GM18870 (cell line): Measurements from ENCODE around the gene TUT7.
A peak's percentile ranks its signal among the peaks of the same experiment; 100 is the strongest.
"Not testable (repeated sequence)": the region's sequence is repeated elsewhere in the genome, so short reads cannot be mapped to it uniquely, and the experiment has no call there.

Source experiments
- ATAC-seq: cut with Tn5 transposase; IDR thresholded peaks from one replicate; pipeline ENCODE4 v1.9.1; 2021; ENCODE audit warnings: moderate library complexity; ENCODE audit not compliant: unreplicated experiment

TUT7 gene

DNA sequence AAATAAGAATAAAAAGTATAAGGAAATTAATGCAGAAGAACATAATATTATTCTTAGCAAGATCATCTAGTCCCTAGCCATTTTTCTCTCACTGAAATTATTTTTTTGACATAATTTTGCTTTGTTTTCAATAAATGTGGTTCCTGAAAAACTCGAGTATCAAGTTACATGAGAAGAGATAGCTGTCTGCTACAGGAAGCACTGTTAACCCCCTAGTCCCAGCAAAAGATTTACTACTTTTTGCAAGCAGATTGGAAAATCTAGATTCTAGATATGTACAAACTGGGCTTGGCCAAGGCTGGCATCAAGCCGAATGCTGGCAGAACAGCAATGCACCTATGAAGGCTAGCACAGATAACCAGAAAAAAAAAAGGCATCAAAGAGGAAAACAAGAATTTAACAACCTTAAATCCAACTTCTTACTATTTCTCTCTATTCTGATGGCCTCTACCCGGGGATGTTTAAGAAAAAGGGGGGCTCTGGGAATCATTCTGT, 49.9 kb downstream of the TUT7 start:
- ATAC-seq: no peak

DNA sequence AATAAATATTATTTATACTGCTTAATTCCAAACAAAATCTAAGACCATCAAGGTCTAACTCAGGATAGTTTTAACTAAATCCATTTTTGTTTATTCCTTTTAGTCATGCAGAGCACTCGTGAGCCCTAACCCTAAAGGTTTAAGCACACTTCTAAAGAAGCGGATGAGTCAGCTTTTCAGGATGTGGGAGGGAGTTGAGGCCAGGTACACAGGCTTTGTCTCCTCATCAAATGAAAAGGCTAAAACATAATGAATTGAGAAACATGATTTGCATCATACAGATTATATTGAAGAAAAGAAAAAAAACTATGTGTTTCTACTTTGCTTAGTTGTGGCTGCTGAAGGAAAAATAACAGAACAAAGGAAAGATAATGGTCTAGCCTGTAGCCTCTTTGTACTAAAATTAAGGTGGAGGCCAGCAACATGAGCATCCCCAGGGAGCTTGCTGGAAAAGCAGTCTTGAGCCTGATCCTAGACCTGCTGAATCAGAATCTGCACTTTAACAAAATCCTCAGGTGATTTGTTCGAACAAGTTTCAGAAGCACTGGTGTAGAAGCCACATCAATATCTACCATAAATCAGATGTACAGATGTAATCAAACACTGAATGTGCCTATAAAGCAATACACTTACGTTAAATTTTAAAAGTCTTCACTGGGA, 50.8 kb downstream of the TUT7 start:
- ATAC-seq: no peak

DNA sequence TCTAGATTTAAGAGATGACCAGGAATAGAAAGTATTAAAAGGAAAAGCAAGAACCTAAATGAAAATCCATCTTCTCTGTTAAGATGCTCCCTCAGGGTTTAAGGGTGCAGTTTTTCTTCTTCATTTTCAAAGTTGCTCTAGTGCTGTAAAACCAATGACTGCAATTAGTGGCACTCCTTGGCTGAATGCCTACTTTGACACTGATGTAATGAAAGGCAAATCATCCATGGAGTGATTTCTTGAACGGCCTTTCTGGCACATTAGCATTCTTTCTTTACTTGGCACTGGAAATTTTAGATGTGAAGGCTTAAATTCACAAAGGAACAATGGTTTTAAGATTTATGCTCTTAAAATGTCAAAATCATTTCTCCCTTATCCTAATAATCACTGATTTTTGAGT, 52.5 kb downstream of the TUT7 start:
- no peak for ATAC-seq

DNA sequence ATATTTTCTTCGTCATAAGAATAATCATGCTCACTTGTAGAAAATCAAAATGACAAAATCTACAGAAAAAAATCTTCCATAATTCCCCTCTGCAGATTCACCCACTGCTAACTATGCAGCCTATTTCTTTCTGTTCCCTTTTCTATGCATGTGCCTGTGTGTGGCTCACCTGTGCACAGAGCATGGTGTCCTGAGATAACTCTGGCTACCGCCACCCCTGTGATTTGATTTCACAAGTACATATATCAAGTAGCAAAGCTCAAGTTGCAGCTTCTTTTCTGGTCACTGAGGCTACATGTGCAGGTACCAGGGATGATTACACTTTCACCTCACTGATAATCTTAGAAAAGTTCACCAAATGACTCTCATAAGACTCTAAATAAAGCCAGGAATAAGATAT, 53.5 kb downstream of the TUT7 start:
- no peak for ATAC-seq

DNA sequence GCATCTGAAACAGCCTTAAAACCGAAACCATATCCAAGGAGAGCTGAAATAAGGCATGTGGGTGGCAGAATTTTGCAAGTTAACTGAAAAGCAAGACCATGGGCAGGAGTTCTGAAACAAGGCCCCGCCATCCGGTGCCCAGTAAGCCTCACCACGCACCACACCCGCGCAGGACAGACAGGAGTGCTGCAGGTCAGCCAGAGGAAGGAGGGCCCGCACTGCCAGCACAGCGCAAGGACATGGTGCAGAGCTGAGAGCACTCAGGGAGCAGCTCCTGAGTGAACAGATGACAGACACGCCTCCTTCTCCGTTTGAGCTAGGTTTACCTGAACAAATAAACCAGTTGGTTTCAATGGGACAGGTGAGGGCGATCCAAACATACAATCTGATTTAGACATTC, 55.3 kb downstream of the TUT7 start:
- no peak for ATAC-seq

- ATAC-seq: not testable (repeated sequence)
Measured at GRCh38 chr9:86290341-86290740, 63.9 kb downstream of the TUT7 start.

DNA sequence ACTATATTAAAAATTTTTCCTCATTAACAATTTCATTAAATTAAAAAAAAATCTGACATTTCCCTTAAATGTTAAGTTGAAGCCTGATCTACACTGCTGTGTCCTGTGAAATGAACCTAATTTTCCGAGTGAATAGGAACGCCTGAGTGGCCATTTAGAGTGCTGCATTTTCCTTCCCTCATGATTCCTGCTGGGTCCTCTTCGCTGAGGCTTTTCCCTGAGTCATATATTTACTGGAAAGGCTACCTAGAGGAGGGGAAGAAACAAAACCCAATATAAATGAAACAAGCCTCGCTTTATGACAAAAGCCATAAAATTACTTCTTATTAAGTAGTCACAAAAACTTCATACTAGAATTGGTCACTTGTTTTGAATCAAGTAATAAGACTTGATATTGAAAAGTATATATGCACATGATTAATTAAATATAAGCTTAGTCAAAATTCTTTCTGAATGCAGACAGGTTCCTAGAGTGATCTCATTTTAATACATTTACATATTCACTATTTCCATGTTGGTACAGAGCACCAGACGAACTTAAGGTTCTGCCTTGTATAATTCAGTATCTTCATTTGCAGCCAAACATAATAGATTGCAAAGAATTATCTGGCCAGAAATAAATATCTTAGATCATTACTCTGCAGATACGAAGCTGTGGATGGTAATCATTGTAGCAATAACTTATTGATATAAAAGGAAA, 65.6 kb downstream of the TUT7 start:
- ATAC-seq: no peak

DNA sequence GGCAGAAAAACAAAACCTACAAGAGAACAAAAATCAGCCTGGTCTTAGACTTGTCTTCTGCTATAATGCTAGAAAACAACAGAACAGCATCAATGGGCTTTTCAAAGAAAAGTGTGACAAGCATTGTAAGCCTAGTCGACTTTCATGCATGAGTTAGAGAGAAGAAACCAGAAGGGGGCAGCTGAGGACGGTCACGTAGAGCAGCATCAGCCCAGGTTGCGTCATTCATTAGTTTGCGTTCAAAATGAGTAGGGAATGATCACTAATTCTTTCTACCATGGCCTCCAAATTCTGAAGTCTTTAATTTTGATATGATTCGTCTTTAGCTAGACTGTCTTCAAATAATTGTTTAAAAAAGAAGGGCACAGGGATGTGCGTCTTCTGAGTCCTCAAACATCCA, 67.2 kb downstream of the TUT7 start:
- ATAC-seq: no peak

GRCh38 chr9:86286278-86286677, 67.9 kb downstream of the TUT7 start:
- ATAC-seq: no peak

GRCh38 chr9:86285261-86285660, 68.9 kb downstream of the TUT7 start:
- no peak for ATAC-seq

DNA sequence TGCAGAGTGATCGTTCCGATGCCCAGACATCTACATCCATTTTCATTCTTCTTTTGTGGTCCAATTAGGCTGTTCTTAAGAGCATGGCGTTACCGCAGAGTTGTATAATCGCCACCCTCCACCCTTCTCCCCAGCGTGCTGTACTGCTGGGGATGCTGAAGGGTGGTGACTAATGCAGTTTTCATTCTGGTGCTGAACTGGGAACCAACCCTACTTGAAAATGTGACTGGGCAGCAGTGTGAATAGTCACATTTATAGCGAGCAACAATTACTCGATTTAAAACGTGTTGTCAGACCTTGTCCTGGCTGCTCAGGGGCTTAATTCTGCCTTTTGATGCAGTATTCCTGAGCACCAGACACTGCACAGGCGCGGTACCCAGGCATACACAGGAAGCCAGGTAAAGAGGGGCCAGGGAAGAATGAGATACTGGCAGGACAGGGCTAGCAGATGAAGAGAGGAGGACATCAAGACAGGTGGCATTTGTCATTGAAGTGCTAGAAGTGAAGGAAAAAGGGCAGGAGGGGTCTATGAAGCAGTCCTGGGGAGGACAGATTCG, 71.2 kb downstream of the TUT7 start:
- peak; percentile 30 for ATAC-seq

GRCh38 chr9:86282077-86282978, 71.9 kb downstream of the TUT7 start, which contains the start of gene ISCA1:
TSS of gene ISCA1 (minus strand) at chr9:86282538. CDS start at chr9:86282458, 80 bp downstream.
- peak; percentile 66 for ATAC-seq

DNA sequence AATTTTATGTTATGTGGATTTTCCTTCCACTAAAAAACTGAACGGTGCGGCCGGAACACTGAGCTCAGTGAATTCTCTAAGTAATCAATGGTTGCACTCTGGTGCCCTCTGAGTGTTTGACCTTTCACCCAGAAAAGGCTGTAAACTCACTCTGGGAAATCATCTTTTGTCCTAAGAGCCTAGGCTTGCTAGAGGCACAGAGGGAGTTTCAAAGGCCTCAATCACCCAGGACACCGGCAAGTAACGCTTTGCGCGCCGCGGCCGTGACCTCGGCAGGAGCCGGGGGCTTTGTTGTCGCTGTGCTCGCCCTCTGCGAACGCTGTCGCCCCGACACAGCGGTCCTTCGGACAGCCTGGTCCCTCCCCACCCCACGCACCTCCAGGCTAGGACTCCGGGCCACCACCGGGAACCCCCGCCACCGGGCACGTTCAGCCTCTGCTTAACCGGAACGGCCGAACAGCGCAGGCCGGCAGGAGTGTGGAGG, 72.6 kb downstream of the TUT7 start:
- peak; percentile 23 for ATAC-seq

DNA sequence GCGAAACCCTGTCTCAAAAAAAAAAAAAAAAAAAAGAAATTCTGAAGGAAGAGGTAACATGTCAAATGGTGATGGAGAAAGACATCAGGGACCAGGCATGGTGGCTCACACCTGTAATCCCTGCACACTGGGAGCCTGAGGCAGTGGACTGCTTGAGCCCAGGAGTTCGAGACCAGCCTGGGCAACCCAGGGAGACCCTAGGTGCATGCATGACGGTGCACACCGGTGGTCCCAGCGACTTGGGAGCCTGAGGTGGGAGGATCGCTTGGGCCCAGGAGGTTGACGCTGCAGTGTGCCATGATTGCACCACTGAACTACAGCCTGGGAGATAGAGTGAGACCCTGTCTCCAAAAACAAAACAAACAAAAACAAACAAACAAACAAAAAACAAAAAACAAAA, 73.6 kb downstream of the TUT7 start:
- ATAC-seq: no peak

- ATAC-seq: no peak
Measured at GRCh38 chr9:86279839-86280238, 74.4 kb downstream of the TUT7 start.

- no peak for ATAC-seq
Measured at GRCh38 chr9:86277072-86277471, 77.1 kb downstream of the TUT7 start.

- no peak for ATAC-seq
Measured at GRCh38 chr9:86275962-86276361, 78.2 kb downstream of the TUT7 start.

DNA sequence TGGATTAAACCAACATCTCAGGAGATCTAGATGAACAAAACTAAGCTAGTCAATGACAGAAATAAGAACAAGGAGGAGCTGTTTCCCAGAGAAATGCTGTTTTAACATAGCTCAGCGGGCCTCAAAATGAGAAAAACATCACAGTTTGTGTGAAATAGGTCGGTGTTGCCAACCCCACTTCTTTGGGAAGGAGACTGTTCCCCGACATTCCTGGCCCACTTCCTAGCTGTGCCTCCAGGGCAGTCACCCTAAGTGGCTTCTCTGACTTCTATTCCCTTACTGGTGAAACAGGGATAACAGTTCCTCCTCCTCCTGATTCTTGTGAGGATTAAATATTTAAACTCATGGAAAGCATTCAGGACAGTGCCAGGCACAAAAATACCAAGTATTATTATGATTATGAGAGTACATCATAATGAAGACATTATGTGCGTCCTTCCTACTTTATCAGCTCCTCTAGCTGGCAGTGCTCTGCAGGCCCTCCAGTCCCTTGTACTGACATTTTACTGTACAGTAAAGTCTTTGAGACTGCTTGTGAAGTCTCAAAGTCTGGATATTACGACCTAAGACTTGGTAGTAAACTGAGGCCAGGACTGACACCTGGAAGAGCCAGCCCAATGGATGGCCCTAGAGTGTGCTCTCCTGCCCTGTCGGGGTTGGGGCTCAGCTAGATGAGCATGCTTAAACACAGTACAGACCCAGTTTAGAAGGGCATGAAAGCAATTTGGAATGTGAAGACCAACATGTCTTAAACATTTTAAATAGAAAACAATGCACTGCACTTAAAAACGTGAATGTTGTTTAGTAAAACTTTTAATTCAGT, 79.2 kb downstream of the TUT7 start:
- ATAC-seq: no peak

GRCh38 chr9:86272221-86272620, 82.0 kb downstream of the TUT7 start:
- ATAC-seq: no peak

DNA sequence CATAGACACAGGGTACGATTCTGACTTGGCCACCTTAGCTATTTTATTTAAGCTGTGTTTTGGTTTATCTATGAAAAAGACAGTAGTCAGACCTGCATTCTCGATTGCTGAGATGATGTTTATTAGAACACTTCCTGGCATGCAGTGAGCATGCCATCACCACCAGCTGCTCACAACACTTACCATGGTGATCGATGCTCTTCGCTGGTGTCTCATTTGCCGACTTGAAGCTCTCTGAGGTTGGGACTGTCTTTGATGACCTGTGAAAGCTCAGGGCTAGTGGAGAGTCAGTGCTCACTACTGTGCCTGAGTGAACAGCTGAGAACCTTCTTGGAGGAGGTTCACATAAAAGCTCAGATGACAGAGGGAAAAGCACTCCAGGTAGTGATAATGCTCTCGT, 90.3 kb downstream of the TUT7 start:
- ATAC-seq: no peak
